Islet precursor cell (in vitro differentiated cells): ENCODE data around the gene TP53BP2.
"Not testable (repeated sequence)": the region's sequence is repeated elsewhere in the genome, so short reads cannot be mapped to it uniquely, and the experiment has no call there.

Experiments
- DNase-seq: peaks from one replicate; pipeline ENCODE4 v3.0.0-alpha.2; 2018

The TP53BP2 gene, protein sequence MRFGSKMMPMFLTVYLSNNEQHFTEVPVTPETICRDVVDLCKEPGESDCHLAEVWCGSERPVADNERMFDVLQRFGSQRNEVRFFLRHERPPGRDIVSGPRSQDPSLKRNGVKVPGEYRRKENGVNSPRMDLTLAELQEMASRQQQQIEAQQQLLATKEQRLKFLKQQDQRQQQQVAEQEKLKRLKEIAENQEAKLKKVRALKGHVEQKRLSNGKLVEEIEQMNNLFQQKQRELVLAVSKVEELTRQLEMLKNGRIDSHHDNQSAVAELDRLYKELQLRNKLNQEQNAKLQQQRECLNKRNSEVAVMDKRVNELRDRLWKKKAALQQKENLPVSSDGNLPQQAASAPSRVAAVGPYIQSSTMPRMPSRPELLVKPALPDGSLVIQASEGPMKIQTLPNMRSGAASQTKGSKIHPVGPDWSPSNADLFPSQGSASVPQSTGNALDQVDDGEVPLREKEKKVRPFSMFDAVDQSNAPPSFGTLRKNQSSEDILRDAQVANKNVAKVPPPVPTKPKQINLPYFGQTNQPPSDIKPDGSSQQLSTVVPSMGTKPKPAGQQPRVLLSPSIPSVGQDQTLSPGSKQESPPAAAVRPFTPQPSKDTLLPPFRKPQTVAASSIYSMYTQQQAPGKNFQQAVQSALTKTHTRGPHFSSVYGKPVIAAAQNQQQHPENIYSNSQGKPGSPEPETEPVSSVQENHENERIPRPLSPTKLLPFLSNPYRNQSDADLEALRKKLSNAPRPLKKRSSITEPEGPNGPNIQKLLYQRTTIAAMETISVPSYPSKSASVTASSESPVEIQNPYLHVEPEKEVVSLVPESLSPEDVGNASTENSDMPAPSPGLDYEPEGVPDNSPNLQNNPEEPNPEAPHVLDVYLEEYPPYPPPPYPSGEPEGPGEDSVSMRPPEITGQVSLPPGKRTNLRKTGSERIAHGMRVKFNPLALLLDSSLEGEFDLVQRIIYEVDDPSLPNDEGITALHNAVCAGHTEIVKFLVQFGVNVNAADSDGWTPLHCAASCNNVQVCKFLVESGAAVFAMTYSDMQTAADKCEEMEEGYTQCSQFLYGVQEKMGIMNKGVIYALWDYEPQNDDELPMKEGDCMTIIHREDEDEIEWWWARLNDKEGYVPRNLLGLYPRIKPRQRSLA

DNA sequence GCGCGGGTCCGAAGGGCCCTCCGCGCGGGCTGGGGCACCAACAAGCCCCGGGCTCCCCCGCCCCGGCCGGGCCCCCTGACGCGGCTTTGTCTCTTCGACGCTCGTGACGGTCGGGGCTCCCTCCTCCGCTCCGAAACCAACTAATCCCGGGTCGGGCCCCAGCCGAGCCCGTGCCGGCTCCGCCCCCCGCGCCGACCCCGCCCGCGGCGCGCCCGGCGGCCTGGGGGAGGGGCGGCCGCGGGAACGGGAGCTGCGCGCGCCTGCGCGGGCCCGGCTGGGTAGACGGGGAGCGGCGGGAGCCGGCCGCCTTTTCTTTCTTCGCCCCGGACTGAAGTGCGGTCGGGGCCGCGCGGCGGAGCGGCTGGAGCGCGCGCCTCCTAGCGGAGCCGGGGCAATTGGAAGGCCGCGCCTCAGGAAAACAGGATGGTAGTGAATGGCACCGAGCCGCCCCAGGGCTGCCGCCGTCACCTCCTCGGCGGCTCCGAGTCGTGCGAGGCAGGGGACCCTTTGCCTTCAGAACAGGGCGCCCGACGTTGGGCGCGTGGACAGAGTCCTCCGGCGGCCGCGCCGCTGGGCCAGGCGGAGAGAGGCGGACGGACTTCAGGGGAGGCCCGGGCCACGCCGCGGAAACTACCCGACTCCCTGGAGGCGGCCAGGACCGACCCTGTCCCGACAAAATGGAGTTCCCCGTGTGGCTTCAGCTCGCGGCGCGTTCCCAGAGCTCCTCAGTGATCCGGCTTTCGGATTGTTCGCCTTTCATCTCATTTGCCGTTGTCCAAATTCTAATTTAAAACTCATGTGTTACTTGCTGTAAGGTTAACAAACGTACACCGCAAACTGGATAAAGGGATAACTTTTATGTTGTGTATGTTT is at the start of gene TP53BP2:
TP53BP2 (minus strand) TSS at position 138 of the 873 bp plus-strand sequence. CDS start 267 bp downstream, outside the sequence.
- peak; percentile 94 for DNase-seq

DNA sequence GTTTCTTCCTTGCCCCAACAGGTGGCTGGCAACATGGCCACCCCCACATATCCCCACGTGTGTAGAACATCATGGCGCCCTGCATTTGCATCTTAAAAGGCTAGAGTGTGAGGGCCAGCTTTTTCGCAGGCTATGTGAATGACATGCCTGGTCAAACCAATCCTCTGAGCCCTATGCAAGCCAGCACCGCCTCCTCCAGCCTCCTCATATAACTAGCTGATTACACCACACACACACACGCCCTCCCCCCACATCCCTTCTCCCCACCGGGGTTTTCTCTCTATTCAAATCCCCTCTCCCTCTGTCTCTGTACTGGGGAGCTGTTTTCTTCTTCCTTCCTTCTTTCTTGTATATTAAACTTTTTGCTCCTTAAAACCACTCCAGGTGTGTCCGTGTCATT is 44.7 kb upstream of the TP53BP2 start:
- DNase-seq = not testable (repeated sequence)

DNA sequence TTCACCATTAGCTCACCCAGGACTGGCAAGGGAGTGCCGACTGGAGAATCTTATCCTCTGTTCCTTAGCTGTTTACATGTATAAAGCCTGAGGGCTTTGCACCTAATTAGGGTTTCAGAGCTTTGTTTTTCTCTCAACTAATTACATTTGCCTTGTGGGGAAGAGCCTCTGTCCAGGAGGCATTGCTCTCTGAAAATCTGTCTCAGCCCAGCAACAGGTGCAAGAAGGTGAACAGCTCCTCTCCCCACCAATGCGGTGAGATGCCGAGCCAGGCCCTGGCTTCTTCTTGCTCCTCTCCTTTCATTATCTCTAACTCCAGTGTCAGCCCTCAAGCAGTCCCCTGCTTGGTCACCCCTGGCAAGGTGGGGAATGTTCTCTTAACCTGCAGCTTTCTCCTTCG is 43.6 kb upstream of the TP53BP2 start:
- not testable (repeated sequence) for DNase-seq

DNA sequence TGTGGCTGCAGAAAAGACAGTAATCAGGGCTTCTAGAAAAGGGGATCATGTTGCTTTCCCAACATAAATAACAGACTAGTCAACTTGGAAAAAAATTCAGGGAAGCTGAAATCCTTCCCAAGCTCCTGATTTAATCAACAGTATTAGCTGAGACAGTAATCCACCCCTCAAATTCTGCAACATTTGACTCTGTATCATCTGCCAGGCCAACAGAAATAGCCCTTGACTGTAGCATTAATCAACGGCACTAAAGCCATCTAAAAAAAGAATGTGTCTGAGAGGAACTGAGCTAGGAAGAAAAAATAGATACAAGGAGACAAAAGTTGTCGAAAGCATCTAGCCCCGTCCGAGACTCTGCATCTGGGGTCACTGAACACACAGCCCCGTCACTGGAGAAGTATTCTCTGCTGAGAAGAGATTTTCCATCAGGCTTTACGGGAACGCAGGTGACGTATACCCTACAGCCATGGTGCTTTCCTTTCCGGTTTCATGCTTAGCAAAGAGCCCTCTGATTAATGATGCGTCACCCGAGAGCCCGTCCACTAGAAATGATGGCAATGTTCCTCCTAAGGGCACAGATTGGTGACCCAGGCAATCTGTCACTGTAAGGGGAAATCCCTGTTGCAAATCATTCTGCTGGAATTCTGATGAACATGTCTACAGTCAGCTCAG is 42.1 kb upstream of the TP53BP2 start:
- no peak for DNase-seq

DNA sequence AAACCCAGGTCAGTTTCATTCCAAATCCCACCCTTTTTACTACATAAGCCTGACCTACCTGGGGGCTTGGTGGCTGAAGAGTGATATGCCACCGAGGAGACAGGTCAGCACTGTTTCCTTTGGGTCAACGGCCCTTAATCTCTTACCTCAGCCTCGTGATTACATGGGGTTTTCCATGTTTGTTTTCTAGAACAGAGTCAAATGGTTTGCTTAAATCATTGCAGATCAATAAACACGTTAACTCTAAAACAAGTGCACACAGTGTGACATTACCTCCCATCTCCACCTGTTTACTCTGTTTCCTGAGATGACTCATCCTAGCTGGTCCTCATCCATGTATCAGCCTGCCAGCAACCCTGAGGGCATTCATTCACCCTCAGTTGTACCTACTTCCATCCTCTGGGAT is 40.8 kb upstream of the TP53BP2 start:
- DNase-seq = no peak

DNA sequence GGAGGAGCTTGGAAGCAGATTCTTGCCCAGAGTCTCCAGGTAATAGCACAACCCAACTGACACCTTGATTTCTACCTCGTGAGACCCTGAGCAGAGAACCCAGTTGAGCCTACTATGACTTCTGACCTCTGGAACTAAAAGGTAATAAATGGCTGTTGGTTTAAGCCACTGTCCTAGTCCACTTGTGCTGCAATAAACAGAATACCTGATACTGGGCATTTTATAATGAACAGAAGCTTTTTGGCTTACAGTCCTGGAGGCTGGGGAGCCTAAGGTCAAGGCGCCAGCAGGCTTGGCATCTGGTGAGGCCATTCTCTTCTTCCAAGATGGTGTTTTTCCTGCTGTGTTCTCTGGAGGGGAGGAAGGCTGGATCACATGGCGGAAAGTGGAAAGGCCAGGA is 39.9 kb upstream of the TP53BP2 start:
- DNase-seq = no peak

DNA sequence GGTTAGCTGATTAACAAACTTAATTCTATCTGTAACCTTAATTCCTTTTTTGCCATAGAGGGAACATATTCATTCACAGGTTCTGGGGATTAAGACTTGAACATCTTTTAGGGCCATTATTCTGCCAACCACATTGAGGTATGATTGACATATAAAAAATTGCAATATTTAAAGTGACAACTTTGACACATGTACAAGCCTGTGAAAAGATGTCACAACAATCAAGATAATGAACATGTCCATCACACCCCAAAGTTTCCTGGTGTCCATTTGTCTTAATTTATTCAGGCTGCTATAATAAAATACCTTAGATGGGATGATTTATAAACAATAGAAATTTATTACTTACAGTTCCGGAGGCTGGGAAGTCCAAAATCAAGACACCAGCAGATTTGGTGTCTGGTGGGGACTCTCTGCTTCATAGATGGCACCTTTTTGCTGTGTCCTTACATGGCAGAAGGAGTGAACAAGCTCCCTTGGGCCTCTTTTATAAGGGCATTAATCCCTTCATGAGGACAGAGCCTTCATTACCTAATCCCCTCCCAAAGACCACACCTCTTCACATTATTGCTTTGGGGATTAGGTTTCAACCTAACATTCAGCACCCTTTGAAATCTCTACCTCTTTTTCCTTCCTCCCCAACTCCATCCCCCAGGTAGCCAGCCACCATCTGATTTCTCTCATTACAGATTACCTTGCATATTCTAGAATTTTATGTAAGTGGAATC is 33.0 kb upstream of the TP53BP2 start:
- DNase-seq = no peak

DNA sequence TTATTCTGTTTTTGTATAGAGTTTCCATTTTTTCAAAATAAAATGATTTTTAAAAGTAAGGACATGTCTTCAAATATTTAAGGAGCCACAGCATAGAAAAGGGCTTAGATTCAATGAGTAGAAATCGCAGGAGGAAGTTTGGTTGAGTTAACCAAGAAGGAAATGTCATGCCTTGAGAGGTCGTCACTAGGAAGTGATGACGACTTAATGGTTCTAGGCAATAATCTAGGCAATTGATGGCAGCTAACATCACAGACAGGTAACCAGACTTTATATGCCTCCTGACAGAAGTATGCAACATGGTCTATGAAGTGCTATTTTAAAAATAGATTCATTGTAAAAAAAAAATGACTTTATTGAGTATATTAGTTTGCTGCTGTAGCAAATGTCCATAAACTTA is 32.1 kb upstream of the TP53BP2 start:
- no peak for DNase-seq

DNA sequence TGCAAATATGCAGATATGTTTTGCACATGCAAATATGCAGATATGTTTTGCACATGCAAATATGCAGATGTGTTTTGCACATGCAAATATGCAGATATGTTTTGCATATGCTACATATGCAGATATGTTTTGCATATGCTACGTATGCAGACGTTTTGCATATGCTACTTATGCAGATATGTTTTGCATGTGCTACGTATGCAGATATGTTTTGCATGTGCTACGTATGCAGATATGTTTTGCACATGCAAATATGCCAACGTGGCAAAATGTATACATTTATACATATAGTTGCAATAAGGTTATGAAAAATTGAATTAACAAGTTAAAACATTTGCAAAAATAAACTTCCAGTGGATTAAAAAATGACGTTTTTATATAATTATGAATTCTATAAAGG is 30.8 kb upstream of the TP53BP2 start:
- DNase-seq = no peak

DNA sequence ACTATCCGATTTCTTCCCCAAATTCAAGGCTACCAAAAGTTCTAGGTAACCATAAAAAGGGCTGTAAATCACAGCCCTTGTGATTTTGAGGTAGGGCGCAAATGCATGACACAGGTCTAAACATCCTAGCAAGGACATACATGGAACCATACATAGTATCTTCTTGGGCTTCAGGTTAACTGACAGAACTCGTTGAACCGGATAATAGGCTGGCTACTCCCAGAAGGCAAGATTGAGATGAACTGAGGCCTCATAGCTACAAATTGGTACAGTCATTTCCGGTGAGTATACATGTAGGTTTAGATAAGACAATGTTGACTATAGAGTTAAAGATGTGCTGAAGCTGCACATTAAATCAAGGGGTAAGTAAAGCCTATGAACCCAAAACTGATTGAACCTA is 27.3 kb upstream of the TP53BP2 start:
- DNase-seq = no peak

DNA sequence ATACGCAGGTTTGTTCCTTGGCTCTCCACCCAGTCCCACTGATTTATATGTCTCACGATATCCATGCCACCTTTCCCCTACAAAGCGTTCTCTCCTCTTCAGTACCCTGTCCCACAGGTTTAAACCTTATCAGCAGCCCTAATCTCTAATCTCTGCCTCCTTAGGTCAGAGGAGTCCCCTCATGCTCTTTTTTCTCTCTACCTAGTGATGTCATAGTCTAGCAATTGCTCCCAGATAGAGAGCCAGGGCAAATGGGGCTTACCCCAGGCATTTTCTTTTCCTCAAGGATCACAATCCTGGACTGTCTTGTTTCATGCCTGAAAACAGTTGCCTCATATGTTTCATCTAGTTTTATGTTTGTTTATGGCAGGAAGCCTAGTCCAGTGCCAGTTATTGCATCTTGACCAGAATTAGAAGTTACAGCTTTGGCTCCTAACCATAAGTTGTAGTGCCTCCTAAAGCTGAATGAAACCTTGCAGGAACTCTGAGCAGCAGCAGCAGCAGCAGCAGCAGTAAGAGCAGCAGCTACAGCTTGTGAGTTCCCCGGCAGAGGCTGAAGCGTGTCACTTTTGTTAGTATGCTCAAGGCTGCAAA is 26.7 kb upstream of the TP53BP2 start:
- peak; percentile 63 for DNase-seq

DNA sequence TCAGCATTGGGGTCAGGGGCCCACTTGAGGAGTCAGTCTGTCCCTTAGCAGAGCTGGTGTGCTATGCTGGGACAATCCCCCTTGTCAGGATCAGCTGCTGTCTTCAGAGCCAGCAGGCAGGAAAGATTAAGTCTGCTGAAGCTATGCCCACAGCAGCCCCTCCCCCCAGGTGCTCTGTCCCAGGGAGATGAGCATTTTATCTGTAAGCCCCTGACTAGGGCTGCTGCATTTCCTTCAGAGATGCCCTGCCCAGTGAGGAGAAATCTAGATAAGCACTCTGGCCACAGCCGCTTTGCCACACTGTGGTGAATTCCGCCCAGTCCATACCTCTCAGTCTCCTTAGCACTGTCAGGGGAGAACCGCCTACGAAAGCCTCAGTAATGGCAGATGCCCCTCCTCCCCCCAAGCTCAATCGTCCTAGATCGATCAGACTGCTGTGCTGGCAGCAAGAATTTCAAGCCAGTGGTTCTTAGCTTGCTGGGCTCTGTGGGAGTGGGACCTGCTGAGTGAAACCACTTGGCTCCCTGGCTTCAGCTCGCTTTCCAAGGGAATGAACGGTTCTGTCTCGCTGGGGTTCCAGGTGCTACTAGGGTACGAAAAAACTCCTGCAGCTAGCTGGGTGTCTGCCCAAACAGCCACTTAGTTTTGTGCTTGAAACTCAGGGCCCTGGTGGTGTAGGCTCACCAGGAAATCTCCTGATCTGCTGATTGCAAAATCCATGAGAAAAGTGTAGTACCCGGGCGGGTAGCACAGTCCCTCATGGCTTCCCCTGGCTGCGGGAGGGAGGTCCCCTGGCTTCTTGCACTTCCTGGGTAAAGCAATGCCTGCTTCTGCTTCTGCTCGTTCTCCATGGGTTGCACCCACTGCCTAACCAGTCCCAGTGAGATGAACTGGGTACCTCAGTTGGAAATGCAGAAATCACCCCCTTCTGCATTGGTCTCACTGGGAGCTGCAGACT is 25.1 kb upstream of the TP53BP2 start:
- DNase-seq = peak; percentile 73

DNA sequence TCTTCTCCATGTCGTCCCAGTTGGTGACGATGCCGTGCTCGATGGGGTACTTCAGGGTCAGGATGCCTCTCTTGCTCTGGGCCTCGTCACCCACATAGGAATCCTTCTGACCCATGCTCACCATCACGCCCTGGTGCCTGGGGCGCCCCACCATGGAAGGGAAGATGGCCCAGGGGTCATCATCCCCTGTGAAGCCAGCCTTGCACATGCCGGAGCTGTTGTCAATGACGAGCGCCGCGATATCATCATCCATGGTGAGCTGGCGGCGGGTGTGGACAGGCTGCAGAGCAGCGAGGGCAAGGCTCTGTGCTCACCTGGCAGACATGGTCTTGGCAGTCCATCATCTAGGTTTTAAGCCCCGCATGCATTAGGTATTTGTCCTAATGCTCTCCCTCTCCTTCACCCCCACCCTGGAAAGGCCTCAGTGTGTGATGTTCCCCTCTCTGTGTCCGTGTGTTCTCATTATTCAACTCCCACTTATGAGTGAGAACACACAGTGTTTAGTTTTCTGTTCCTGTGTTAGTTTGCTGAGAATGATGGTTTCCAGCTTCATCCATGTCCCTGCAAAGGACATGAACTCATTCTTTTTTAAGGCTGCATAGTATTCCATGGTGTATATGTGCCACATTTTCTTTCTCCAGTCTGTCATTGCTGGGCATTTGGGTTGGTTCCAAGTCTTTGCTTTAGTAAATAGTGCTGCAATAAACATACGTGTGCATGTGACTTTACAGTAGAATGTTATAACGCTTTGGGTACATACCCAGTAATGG is 19.0 kb upstream of the TP53BP2 start:
- not testable (repeated sequence) for DNase-seq

DNA sequence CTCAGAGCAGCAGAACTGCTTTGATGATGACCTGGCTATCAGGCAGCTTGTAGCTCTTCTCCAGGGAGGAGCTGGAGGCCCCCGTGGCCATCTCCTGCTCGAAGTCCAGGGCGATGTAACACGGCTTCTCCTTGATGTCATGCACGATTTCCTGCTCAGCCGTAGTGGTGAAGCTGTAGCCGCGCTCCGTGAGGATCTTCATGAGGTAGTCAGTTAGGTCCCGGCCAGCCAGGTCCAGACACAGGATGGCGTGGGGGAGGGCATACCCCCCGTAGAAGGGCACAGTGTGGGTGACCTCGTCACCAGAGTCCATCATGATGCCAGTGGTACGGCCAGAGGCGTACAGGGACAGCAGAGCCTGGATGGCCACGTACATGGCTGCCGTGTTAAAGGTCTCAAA is 18.3 kb upstream of the TP53BP2 start:
- DNase-seq = no peak

DNA sequence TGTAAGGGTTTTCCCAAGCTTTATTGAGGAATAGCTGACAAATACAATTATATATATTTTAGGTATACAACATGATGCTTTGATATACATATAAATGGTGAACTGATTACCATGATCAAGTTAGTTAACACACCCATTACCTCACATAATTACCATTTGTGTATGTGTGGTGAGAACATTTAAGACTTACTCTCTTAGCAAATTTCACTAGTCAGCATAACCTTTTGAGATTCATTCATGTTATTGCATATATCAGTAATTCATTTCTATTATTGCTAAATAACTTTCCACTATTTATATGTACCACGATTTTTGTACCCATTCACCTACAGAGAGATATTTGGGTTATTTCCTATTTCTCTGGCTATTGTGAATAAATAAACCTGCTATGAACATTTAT is 16.2 kb upstream of the TP53BP2 start:
- no peak for DNase-seq

DNA sequence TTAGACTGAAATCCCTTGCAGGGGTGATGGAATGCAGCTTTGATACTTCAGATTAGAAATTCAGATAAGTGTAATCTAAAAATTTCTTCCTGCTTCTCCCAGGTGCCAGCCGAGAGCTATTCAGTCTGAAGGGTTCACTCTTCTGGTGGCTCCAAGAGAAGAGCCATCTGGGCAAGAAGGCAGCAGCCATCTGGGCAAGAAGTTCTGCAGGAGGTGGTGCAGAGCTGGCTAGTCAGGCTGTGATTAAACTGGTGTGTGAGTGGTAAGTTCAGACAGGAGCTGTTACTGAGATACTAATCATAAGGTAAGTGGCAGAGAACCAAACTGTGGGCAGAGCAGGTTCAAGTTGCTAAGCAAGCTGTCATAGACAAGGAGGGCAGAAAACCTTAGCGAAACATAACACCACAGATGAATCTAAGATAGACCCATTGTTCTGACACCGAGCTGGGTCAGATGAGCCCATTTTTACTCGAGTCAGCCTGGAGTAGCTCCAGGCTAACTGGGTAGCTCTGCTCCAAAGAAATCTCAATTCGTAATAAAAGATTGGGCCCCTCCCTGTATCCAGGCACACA is 14.4 kb upstream of the TP53BP2 start:
- no peak for DNase-seq

DNA sequence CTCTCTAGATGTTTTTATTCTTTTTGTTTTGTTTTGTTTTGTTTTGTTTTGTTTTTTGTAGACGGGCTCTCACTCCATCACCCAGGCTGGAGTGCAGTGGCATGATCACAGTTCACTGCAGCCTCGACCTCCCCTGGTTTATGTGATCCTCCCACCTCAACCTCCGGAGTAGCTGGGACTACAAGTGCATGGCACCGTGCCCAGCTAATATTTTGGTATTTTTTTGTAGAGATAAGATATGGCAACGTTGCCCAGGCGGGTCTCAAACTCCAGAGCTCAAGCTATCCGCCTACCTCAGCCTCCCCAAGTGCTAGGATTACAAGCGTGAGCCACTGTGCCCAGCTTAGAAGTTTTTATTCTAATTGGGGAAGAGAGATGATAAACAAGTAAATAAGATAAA is 13.3 kb upstream of the TP53BP2 start:
- no peak for DNase-seq

DNA sequence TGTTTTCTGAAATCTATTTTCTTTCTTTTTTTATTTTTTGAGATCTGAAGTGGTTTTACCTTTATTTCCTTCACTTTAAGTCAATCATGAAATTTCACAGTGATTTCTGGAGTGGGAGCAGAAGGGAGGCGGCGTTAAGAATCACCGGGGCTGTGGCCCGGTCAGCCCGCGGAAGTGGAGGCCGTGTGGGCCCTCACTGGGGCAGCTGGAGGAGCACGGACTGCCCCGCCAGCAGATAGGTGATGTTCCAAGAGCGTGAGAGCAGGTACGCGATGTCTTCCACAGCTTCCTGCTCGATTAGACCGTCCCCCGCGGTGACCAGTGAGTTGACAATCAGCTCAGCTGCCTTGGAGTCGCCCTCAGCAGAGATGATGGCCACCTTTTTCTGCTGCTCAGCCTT is 10.6 kb upstream of the TP53BP2 start:
- no peak for DNase-seq
